PC-3 (cell line): Measurements from ENCODE around the gene SLAMF8. TPM values are rescaled to one million over a fixed set of nuclear protein-coding genes. Genes with fewer than 3 reads are reported as not detected.

Experiments used
- ATAC-seq: fragments of 200-7000 bp; cut with Tn5 transposase; 2 replicates; pipeline ENCODE4 v1.9.1; 2020; ENCODE audit warnings: mild to moderate bottlenecking, moderate library complexity
- Bru-seq: library from RNA; stranded (reverse); fragments of 400-500 nt; gene quantifications from one replicate; lab custom pipeline; 2021; lab: Mats Ljungman, UMichigan
- BruChase-seq, 2 experiments: library from RNA; stranded (reverse); fragments of 400-500 nt; gene quantifications; one replicate each; lab custom pipeline; 2021; lab: Mats Ljungman, UMichigan
- BruUV-seq: library from RNA; stranded (reverse); fragments of 400-500 nt; replicated peaks from 2 replicates; lab custom pipeline; 2021; lab: Mats Ljungman, UMichigan
- CTCF ChIA-PET: fragments of 300-600 bp; sonication (Branson Sonifier 250); formaldehyde crosslinking; loops from one replicate; lab custom pipeline; 2022; ENCODE audit warnings: antibody characterized with exemption; lab: Charles Lee
- POLR2A ChIA-PET: fragments of 300-600 bp; sonication (Branson Sonifier 250); formaldehyde crosslinking; loops from one replicate; lab custom pipeline; 2022; ENCODE audit warnings: antibody characterized with exemption; ENCODE audit not compliant: unreplicated experiment; lab: Charles Lee
- DNase-seq: peaks from one replicate; pipeline ENCODE4 v3.0.0-alpha.2; 2015
- H2AFZ ChIP-seq: fragments of 300-600 bp; sonication (generic); 2 replicates; pipeline ENCODE4 v1.6.0; 2016; ENCODE audit warnings: antibody characterized with exemption, low read length
- H3F3A ChIP-seq: fragments of 300-600 bp; sonication (generic); one replicate; pipeline ENCODE4 v1.6.0; 2017; ENCODE audit warnings: antibody characterized with exemption, low read length, control low read depth, mild to moderate bottlenecking; ENCODE audit not compliant: unreplicated experiment
- H3K27ac ChIP-seq: fragments of 300-600 bp; sonication (generic); 2 replicates; pipeline ENCODE4 v1.5.1; 2016; ENCODE audit warnings: mild to moderate bottlenecking, low read length
- H3K27me3 ChIP-seq: fragments of 300-600 bp; sonication (generic); 2 replicates; pipeline ENCODE4 v1.6.1; 2016; ENCODE audit warnings: low read length, mixed read lengths
- H3K36me3 ChIP-seq: fragments of 300-600 bp; sonication (generic); 2 replicates; pipeline ENCODE4 v1.6.1; 2016; ENCODE audit warnings: low read depth, mixed run types, low read length, mixed read lengths
- H3K4me1 ChIP-seq: fragments of 300-600 bp; sonication (generic); 2 replicates; pipeline ENCODE4 v1.5.1; 2016; ENCODE audit warnings: low read length; ENCODE audit not compliant: insufficient read depth
- H3K4me2 ChIP-seq: fragments of 300-600 bp; sonication (generic); 2 replicates; pipeline ENCODE4 v1.6.0; 2016; ENCODE audit warnings: low read length
- H3K4me3 ChIP-seq: fragments of 300-600 bp; sonication (generic); 2 replicates; pipeline ENCODE4 v1.5.1; 2016; ENCODE audit warnings: mild to moderate bottlenecking, low read length, mixed read lengths
- H3K79me2 ChIP-seq: fragments of 300-600 bp; sonication (generic); 2 replicates; pipeline ENCODE4 v1.6.1; 2017; ENCODE audit warnings: low read length, mixed read lengths
- H3K9ac ChIP-seq: fragments of 300-600 bp; sonication (generic); 2 replicates; pipeline ENCODE4 v1.6.0; 2016; ENCODE audit warnings: mild to moderate bottlenecking, low read length
- H3K9me2 ChIP-seq: fragments of 300-600 bp; sonication (generic); replicated peaks from 2 replicates; pipeline ENCODE4 v1.6.1; 2016; ENCODE audit warnings: mixed run types, low read length, mixed read lengths
- H3K9me3 ChIP-seq: fragments of 300-600 bp; sonication (generic); 2 replicates; pipeline ENCODE4 v1.6.1; 2016; ENCODE audit warnings: low read length, mixed read lengths
- H4K20me1 ChIP-seq: fragments of 300-600 bp; sonication (generic); 2 replicates; pipeline ENCODE4 v1.6.1; 2016; ENCODE audit warnings: low read length, mixed read lengths
- EZH2 ChIP-seq: fragments of 300-600 bp; sonication (generic); IDR thresholded peaks from one replicate; pipeline ENCODE4 v1.6.1; 2017; ENCODE audit warnings: antibody characterized with exemption, mild to moderate bottlenecking, low read length; ENCODE audit not compliant: unreplicated experiment
- EZH2phosphoT487 ChIP-seq: fragments of 300-600 bp; sonication (generic); IDR thresholded peaks from 2 replicates; pipeline ENCODE4 v1.6.1; 2018; ENCODE audit warnings: mild to moderate bottlenecking, antibody characterized with exemption, low read length, borderline replicate concordance
- intact Hi-C: fragments of 100-400 bp; cut with micrococcal nuclease; formaldehyde crosslinking; loops from 2 replicates; pipeline ENCODE4 v1.9.0; 2023
- long read RNA-seq: library from polyadenylated mRNA; unstranded; transcript quantifications from one replicate; pipeline ENCODE4 v2.0.0, GENCODE V29; 2021; ENCODE audit not compliant: unreplicated experiment
- total RNA-seq: library from RNA; depleted of rRNA; stranded (reverse); fragments of >200 nt; gene quantifications from 2 replicates; pipeline ENCODE4 v1.2.3, GENCODE V29; 2014; rRNA removed
- TF ChIP-seq, protein P1 (sequence below): fragments of 300-600 bp; sonication (generic); conservative IDR thresholded peaks from 2 replicates; pipeline ENCODE4 v1.5.1; 2017; ENCODE audit warnings: antibody characterized with exemption, low read depth, mild to moderate bottlenecking, low read length

SLAMF8 gene
- total RNA-seq (not detected in 2 replicates), Bru-seq, nascent RNA (not detected), BruChase-seq, experiment 1, labeled RNA remaining after a 6-hour chase (not detected), BruChase-seq, experiment 2, labeled RNA remaining after a 2-hour chase (not detected)
- long read RNA-seq: 0 reads

DNA sequence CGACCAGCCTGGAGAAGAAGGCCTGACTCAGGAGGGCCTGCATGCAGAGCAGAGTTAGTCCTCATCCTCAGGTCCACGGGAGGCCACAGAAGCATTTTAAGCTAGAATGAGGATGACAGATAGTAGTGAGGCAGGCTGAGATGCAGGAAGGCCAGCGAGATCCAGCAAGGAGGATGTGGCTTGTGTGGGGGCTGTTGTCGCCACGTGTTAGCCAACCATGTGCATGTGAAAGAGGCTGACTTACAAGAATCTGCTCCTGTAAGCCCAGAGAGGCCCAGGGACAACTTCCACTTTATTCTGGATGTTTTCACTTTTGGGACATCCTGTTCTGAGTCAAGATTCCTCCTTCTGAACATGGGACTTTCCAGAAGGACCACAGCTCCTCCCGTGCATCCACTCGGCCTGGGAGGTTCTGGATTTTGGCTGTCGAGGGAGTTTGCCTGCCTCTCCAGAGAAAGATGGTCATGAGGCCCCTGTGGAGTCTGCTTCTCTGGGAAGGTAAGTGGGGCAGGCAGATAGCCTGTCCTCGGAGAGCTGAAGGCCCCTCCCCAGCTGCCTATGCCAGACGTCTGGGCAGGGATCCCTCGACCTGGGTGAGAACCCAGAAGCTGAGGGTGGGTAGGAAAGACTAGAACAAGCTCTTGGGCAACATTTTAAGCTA lies at the start of gene SLAMF8:
Gene SLAMF8, plus strand, starts transcription at position 433 of the 661 bp plus-strand sequence. Its CDS starts 26 bp downstream, at position 459.
- TF ChIP-seq, protein P1, sequence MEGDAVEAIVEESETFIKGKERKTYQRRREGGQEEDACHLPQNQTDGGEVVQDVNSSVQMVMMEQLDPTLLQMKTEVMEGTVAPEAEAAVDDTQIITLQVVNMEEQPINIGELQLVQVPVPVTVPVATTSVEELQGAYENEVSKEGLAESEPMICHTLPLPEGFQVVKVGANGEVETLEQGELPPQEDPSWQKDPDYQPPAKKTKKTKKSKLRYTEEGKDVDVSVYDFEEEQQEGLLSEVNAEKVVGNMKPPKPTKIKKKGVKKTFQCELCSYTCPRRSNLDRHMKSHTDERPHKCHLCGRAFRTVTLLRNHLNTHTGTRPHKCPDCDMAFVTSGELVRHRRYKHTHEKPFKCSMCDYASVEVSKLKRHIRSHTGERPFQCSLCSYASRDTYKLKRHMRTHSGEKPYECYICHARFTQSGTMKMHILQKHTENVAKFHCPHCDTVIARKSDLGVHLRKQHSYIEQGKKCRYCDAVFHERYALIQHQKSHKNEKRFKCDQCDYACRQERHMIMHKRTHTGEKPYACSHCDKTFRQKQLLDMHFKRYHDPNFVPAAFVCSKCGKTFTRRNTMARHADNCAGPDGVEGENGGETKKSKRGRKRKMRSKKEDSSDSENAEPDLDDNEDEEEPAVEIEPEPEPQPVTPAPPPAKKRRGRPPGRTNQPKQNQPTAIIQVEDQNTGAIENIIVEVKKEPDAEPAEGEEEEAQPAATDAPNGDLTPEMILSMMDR: no peak
- POLR2A ChIA-PET: no interaction called here
- no peaks in the 10 kb centered on the region for H3K4me1 ChIP-seq

DNA sequence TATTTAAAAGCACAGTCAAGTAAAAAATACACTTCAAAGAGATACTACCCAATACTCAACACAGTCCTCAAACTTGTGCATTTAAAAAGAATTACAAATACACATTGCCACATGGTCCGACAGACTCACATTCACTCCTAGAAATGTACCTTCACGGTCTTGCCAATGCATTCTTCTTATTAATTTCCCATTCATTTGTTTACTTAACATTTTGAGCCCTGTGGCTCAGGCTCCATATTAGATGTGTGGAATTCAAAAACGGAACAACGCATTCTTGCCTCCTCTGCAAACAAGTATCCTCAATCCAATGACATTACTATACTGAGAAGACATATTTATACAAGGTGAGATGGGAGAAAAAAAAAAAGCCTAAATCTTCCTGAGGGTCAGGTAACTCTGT lies 48.4 kb upstream of the SLAMF8 start:
- ATAC-seq: no peak
- CTCF ChIA-PET: no interaction called here
- H3F3A ChIP-seq: no peaks in the 10 kb centered on the region
- no peak overlapping the region for H3K4me2 ChIP-seq
- POLR2A ChIA-PET: no interaction called here
- no peak overlapping the region for H3K9ac ChIP-seq
- no TSS peak for BruUV-seq
- peaks cover 19% of the 10 kb centered on the region for H3K4me1 ChIP-seq
- no peaks in the 10 kb centered on the region for H3K36me3 ChIP-seq
- DNase-seq: no peak
- no peaks in the 10 kb centered on the region for H4K20me1 ChIP-seq
- TF ChIP-seq EZH2 (no peak), EZH2phosphoT487 (no peak)
- TF ChIP-seq, protein P1: no peak
- H3K4me3 ChIP-seq: no peak overlapping the region
- intact Hi-C loops: loop anchor here (5.0 to 10.0 kb wide), 4 partner anchors 566 to 643 kb away; no protein-coding TSS in a partner anchor
- H3K9me3 ChIP-seq: no peaks in the 10 kb centered on the region
- H3K27me3 ChIP-seq: no peaks in the 10 kb centered on the region
- no peak overlapping the region for H2AFZ ChIP-seq
- H3K9me2 ChIP-seq: no peaks in the 10 kb centered on the region
- no peaks in the 10 kb centered on the region for H3K79me2 ChIP-seq
- no peak overlapping the region for H3K27ac ChIP-seq

More for the DNA sequence above, at the start of gene SLAMF8:
- Histone ChIP-seq H4K20me1 (no peaks in the 10 kb centered on the region), H3K4me3 (no peak within 1 kb of the TSS), H3K9me3 (no peaks in the 10 kb centered on the region), H3F3A (no peaks in the 10 kb centered on the region), H3K79me2 (no peaks in the 10 kb centered on the region), H3K27me3 (no peaks in the 10 kb centered on the region), H3K36me3 (no peaks in the 10 kb centered on the region), H3K9ac (no peak within 1 kb of the TSS), H3K27ac (no peak within 1 kb of the TSS), H3K4me2 (no peak within 1 kb of the TSS), H2AFZ (no peak within 1 kb of the TSS), H3K9me2 (no peaks in the 10 kb centered on the region)
- ATAC-seq (no peak), DNase-seq (no peak)
- CTCF ChIA-PET: no interaction called here
- intact Hi-C loops: no loop called here
- no TSS peak for BruUV-seq

DNA sequence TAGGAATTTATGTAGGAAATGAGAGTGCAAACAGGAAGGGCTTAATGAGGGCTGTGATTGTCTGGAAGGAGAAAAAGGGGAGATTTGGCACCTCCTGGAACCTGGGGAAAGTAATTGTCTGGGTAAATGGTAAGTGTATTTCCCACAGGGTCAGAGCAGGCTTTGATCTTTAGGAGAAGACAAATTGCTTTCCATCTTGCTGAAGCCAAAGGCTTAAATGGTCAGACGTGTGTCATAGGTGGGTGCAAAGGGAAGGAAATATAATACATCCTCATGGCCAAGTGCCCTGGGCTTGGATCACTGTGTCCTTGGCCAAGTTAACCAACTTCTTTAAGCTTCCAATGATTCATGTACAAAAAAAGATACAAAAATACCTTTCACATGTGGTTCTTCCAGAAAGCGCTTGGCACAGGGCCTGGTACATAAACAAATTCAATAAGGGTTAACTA lies 47.2 kb upstream of the SLAMF8 start:
- Histone ChIP-seq H3K36me3 (no peaks in the 10 kb centered on the region), H3K27me3 (no peaks in the 10 kb centered on the region), H3K9me3 (no peaks in the 10 kb centered on the region), H3K9me2 (no peaks in the 10 kb centered on the region), H4K20me1 (no peaks in the 10 kb centered on the region), H3K27ac (no peak overlapping the region), H3F3A (no peaks in the 10 kb centered on the region), H3K4me1 (peaks cover 19% of the 10 kb centered on the region), H3K4me2 (0 out of 2 replicates have a peak overlapping the region, but pooled peaks have one; percentile 73), H3K9ac (no peak overlapping the region), H3K4me3 (no peak overlapping the region), H3K79me2 (no peaks in the 10 kb centered on the region), H2AFZ (no peak overlapping the region)
- ChIA-PET POLR2A (no interaction called here), CTCF (no interaction called here)
- peak; percentile 62 for DNase-seq
- TF ChIP-seq EZH2 (no peak), EZH2phosphoT487 (no peak)
- TF ChIP-seq, protein P1: no peak
- intact Hi-C loops: loop anchor here (5.0 to 10.0 kb wide), 4 partner anchors 567 to 645 kb away; no protein-coding TSS in a partner anchor
- no peak for ATAC-seq
- BruUV-seq: no TSS peak
